Rectal smooth muscle tissue (tissue), 1 donor: ENCODE measurements around the gene SLC35E3.

Experiments used
- H3K27ac ChIP-seq: one replicate; pipeline ENCODE4 v1.7.0; 2013; ENCODE audit warnings: low read depth, low read length, inconsistent platforms
- H3K27me3 ChIP-seq: one replicate; pipeline ENCODE4 v1.7.0; 2013; ENCODE audit warnings: low read length; ENCODE audit not compliant: control insufficient read depth, insufficient read depth
- H3K36me3 ChIP-seq: one replicate; pipeline ENCODE4 v1.7.0; 2013; ENCODE audit warnings: low read length; ENCODE audit not compliant: control insufficient read depth, insufficient read depth
- H3K4me1 ChIP-seq: one replicate; pipeline ENCODE4 v1.7.0; 2013; ENCODE audit warnings: low read length; ENCODE audit not compliant: control insufficient read depth, insufficient read depth
- H3K4me3 ChIP-seq: one replicate; pipeline ENCODE4 v1.7.0; 2013; ENCODE audit warnings: low read length
- H3K9ac ChIP-seq: one replicate; pipeline ENCODE4 v1.7.0; 2013; ENCODE audit warnings: low read length

Gene SLC35E3

DNA sequence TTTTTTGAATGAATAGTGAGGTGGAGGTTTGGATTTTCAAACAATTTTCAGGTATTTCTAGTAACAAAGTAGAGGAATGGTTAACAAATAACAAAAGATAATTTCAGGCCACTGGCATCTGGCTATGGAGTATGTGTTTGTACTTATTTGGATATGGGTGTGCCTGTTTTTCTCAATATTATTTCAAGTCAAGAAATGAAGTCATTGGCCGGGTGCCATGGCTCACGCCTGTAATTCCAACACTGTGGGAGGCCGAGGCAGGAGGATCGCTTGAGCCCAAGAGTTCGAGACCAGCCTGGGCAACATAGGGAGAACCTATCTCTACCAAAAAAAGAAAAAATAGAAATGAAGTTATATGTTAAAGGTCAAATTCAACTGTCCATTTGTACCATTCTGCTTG is 13.9 kb downstream of the SLC35E3 start:
- no peak overlapping the region for H3K27ac ChIP-seq
- no peaks in the 10 kb centered on the region for H3K4me1 ChIP-seq
- H3K36me3 ChIP-seq, result peaks cover 7% of the 10 kb centered on the region
- no peak overlapping the region for H3K4me3 ChIP-seq
- H3K9ac ChIP-seq, result no peak overlapping the region
- no peaks in the 10 kb centered on the region for H3K27me3 ChIP-seq

GRCh38 chr12:68760806-68761441 is 14.9 kb downstream of the SLC35E3 start:
- Histone ChIP-seq H3K4me1 (no peaks in the 10 kb centered on the region), H3K27ac (no peak overlapping the region), H3K36me3 (peaks cover 4% of the 10 kb centered on the region), H3K27me3 (no peaks in the 10 kb centered on the region), H3K9ac (no peak overlapping the region), H3K4me3 (no peak overlapping the region)

GRCh38 chr12:68761442-68761812 is 15.5 kb downstream of the SLC35E3 start:
- Histone ChIP-seq H3K27me3 (no peaks in the 10 kb centered on the region), H3K27ac (no peak overlapping the region), H3K36me3 (peaks cover 4% of the 10 kb centered on the region), H3K4me1 (no peaks in the 10 kb centered on the region), H3K9ac (no peak overlapping the region), H3K4me3 (no peak overlapping the region)

- Histone ChIP-seq H3K27ac (no peak overlapping the region), H3K36me3 (peaks cover 4% of the 10 kb centered on the region), H3K4me1 (no peaks in the 10 kb centered on the region), H3K27me3 (no peaks in the 10 kb centered on the region), H3K9ac (no peak overlapping the region), H3K4me3 (no peak overlapping the region)
Observed at GRCh38 chr12:68761901-68762630, 16.1 kb downstream of the SLC35E3 start.

DNA sequence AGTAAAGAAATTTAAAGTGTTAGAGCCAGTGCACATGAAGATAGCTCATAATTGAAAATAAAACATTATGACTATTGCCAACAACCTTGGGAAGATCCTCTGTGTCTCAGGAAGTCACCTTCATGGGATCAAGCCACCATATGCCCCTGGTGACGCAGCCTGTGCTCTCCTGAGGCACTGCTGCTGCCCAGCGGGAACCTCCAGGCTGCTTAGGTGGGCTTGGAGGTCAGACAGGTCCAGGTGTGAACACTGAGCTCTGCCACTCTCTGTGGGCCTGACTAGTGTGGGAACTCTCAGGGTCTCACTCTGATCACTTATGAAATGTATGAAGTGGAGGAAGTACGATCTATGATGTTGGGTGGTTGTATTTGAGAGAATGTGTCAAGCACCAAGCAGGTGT is 16.7 kb downstream of the SLC35E3 start:
- Histone ChIP-seq H3K4me1 (no peaks in the 10 kb centered on the region), H3K9ac (no peak overlapping the region), H3K27ac (no peak overlapping the region), H3K27me3 (no peaks in the 10 kb centered on the region), H3K4me3 (no peak overlapping the region), H3K36me3 (peaks cover 4% of the 10 kb centered on the region)

- Histone ChIP-seq H3K9ac (no peak overlapping the region), H3K27me3 (no peaks in the 10 kb centered on the region), H3K36me3 (peaks cover 4% of the 10 kb centered on the region), H3K4me3 (no peak overlapping the region), H3K27ac (no peak overlapping the region), H3K4me1 (no peaks in the 10 kb centered on the region)
Observed at GRCh38 chr12:68765696-68766095, 19.7 kb downstream of the SLC35E3 start.

- peaks cover 2% of the 10 kb centered on the region for H3K36me3 ChIP-seq
- H3K27ac ChIP-seq, result no peak overlapping the region
- H3K4me1 ChIP-seq, result no peaks in the 10 kb centered on the region
Observed at GRCh38 chr12:68766646-68767045, 20.7 kb downstream of the SLC35E3 start.

DNA sequence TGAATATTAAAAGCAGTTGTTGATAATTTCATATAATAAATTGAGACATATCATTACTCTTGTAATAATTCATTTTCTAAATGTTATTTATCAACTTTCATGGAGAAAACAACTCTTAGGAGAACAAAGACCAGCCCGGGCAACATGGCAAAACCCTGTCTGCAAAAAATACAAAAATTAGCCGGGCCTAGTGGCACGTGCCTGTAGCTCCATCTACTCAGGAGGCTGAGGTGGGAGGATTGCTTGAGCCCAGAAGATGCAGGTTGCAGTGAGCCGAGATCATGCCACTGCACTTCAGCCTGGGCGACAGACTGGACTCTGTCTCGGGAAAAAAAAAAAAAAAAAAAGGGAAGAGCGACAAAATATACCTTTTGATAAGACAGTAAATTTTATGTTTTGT is 21.2 kb downstream of the SLC35E3 start:
- H3K9ac ChIP-seq, result no peak overlapping the region
- H3K27ac ChIP-seq, result no peak overlapping the region
- no peaks in the 10 kb centered on the region for H3K4me1 ChIP-seq
- no peak overlapping the region for H3K4me3 ChIP-seq
- peaks cover 2% of the 10 kb centered on the region for H3K36me3 ChIP-seq
- no peaks in the 10 kb centered on the region for H3K27me3 ChIP-seq

More at GRCh38 chr12:68766646-68767045, 20.7 kb downstream of the SLC35E3 start:
- Histone ChIP-seq H3K9ac (no peak overlapping the region), H3K4me3 (no peak overlapping the region), H3K27me3 (no peaks in the 10 kb centered on the region)

- no peaks in the 10 kb centered on the region for H3K4me1 ChIP-seq
- no peak overlapping the region for H3K9ac ChIP-seq
- H3K36me3 ChIP-seq, result peaks cover 2% of the 10 kb centered on the region
- no peaks in the 10 kb centered on the region for H3K27me3 ChIP-seq
- H3K4me3 ChIP-seq, result no peak overlapping the region
- no peak overlapping the region for H3K27ac ChIP-seq
Observed at GRCh38 chr12:68768431-68768939, 22.5 kb downstream of the SLC35E3 start.

DNA sequence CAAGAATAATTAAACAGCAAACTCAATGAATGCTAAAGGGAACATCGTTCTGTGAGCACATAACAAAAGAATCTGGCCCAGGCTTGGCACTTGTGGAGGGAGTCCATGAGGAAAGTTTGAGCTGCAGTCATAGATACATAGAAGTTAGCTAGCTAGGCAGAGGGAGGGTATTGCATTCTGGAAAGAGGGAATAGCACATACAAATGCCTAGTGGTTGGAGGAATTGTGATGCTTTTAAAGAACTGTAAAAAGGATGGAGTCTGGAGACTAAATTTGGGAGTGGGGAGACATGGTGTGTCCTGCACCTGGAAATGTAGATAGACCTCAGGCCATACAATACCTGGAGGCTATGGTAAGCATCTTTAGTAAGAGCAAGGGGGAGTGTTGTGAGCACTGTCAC is 24.0 kb downstream of the SLC35E3 start:
- Histone ChIP-seq H3K27me3 (no peaks in the 10 kb centered on the region), H3K27ac (no peak overlapping the region), H3K9ac (no peak overlapping the region), H3K4me1 (no peaks in the 10 kb centered on the region), H3K4me3 (no peak overlapping the region), H3K36me3 (no peaks in the 10 kb centered on the region)

GRCh38 chr12:68771223-68771925 is 25.4 kb downstream of the SLC35E3 start:
- no peaks in the 10 kb centered on the region for H3K4me1 ChIP-seq

GRCh38 chr12:68772714-68773113 is 26.7 kb downstream of the SLC35E3 start:
- Histone ChIP-seq H3K27me3 (no peaks in the 10 kb centered on the region), H3K4me1 (no peaks in the 10 kb centered on the region), H3K9ac (no peak overlapping the region), H3K27ac (no peak overlapping the region), H3K36me3 (no peaks in the 10 kb centered on the region), H3K4me3 (no peak overlapping the region)

More at GRCh38 chr12:68771223-68771925, 25.4 kb downstream of the SLC35E3 start:
- Histone ChIP-seq H3K27me3 (no peaks in the 10 kb centered on the region), H3K36me3 (no peaks in the 10 kb centered on the region), H3K27ac (no peak overlapping the region), H3K9ac (no peak overlapping the region), H3K4me3 (no peak overlapping the region)
